ENCODE data around the gene OR5AC2. TPM values are rescaled to one million over a fixed set of nuclear protein-coding genes. Genes with fewer than 3 reads are reported as not detected.

The OR5AC2 gene
- polyA plus RNA-seq, 2 of the 4 experiments (the other 2 are of a cell fraction), result not detected

DNA sequence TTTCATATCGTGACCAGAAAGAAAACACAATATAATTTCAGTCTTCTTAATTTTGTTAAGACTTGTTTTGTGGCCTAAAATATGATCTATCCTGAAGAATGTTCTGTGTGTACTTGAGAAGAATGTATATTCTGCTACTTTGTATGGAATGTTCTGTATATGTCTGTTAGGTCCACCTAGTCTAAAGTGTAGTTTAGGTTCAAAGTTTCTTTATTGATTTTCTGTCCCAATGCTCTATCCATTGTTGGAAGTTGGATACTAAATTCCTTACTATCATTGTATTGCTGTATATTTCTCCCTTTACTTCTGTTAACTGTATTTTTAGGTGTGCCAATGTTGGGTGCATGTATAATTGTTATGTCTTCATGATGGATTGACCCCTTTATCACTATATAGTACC lies 21.2 kb downstream of the OR5AC2 start:
- TF ChIP-seq ELK1 (IDR thresholded peaks at IDR 0.05; ENCODE audit: low read depth, low read length) (no peak), ZFP36 (IDR thresholded peaks at IDR 0.05; ENCODE audit: borderline replicate concordance, partially characterized antibody) (no peak), CBX8 (IDR thresholded peaks at IDR 0.05) (no peak), NR3C1 (IDR thresholded peaks at IDR 0.05) (no peak), ESRRA (IDR thresholded peaks at IDR 0.05; ENCODE audit: borderline replicate concordance, low read length) (no peak), POLR2AphosphoS2 (conservative IDR thresholded peaks at IDR 0.05; ENCODE audit: low read length) (no peak), HOXB5 (CRISPR knock-in tag; IDR thresholded peaks at IDR 0.05) (no peak), HEYL (CRISPR knock-in tag; IDR thresholded peaks at IDR 0.05) (no peak), HOXA7 (CRISPR knock-in tag; IDR thresholded peaks at IDR 0.05) (no peak), ZSCAN20 (CRISPR knock-in tag; IDR thresholded peaks at IDR 0.05) (no peak), TFCP2L1 (CRISPR knock-in tag; IDR thresholded peaks at IDR 0.05) (no peak), CEBPB (IDR thresholded peaks at IDR 0.05) (no peak), CBX2 (IDR thresholded peaks at IDR 0.05; ENCODE audit: borderline replicate concordance, low read depth) (no peak), CHD4 (IDR thresholded peaks at IDR 0.05; ENCODE audit: borderline replicate concordance) (no peak), MAFK (IDR thresholded peaks at IDR 0.05; ENCODE audit: partially characterized antibody) (no peak)
- TF ChIP-seq, protein P1, sequence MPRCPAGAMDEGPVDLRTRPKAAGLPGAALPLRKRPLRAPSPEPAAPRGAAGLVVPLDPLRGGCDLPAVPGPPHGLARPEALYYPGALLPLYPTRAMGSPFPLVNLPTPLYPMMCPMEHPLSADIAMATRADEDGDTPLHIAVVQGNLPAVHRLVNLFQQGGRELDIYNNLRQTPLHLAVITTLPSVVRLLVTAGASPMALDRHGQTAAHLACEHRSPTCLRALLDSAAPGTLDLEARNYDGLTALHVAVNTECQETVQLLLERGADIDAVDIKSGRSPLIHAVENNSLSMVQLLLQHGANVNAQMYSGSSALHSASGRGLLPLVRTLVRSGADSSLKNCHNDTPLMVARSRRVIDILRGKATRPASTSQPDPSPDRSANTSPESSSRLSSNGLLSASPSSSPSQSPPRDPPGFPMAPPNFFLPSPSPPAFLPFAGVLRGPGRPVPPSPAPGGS (IDR thresholded peaks at IDR 0.05), result no peak
- TF ChIP-seq, protein P2, sequence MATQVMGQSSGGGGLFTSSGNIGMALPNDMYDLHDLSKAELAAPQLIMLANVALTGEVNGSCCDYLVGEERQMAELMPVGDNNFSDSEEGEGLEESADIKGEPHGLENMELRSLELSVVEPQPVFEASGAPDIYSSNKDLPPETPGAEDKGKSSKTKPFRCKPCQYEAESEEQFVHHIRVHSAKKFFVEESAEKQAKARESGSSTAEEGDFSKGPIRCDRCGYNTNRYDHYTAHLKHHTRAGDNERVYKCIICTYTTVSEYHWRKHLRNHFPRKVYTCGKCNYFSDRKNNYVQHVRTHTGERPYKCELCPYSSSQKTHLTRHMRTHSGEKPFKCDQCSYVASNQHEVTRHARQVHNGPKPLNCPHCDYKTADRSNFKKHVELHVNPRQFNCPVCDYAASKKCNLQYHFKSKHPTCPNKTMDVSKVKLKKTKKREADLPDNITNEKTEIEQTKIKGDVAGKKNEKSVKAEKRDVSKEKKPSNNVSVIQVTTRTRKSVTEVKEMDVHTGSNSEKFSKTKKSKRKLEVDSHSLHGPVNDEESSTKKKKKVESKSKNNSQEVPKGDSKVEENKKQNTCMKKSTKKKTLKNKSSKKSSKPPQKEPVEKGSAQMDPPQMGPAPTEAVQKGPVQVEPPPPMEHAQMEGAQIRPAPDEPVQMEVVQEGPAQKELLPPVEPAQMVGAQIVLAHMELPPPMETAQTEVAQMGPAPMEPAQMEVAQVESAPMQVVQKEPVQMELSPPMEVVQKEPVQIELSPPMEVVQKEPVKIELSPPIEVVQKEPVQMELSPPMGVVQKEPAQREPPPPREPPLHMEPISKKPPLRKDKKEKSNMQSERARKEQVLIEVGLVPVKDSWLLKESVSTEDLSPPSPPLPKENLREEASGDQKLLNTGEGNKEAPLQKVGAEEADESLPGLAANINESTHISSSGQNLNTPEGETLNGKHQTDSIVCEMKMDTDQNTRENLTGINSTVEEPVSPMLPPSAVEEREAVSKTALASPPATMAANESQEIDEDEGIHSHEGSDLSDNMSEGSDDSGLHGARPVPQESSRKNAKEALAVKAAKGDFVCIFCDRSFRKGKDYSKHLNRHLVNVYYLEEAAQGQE (IDR thresholded peaks at IDR 0.05), result no peak
- Histone ChIP-seq H3K4me3 (no peak overlapping the region), H3K4me1 (no peaks in the 10 kb centered on the region), H3K27ac (no peak overlapping the region), H3K9me3 (no peaks in the 10 kb centered on the region), H3K4me2 (no peak overlapping the region)
- POLR2A ChIA-PET, result no interaction called here
- DNase-seq (ENCODE audit: low read depth in 1 of 2, low spot score in 1 of 2) (no peak), ATAC-seq (no peak), FAIRE-seq (no peak)
- CTCF ChIA-PET, result no interaction called here
- 0% methylated on average over 1 of the region's 1 CpG for WGBS (ENCODE audit: missing lambda C conversion rate)

DNA sequence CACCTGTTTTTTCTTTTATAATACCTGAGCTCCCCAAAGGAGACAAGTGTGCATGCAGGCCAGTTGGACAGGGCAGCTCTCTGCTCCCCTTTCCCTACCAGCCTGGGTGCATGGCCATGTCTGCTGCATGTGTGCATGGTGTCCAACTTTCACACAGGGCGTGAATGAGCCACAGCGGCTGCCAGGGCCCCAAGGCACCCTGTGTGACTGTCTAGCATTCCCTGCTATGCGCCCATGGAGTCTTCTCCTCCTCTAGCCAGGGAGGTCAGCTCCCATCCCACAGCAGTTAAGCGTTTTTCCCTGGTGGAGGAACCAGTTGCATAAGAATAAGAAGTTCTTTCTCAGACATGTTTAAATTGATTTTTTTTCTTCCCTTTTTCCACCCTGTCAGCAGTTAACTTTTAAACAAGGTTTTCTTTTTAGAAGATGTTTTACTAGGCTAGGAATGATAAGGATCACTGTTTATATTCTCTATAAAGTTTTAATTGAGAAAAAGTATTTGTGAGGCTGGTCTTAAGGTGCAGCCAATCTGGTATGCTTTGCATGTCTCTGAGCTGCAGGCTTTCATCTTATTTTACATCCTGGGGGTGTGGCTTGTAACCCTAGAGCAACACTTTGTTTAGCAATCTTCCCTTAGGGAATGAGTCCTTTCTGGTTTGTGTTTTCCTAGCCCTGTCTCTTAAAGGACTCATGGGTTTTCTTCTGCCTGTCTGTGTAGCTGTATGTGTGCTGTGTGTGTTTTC lies 23.0 kb downstream of the OR5AC2 start:
- FAIRE-seq (no peak), ATAC-seq (no peak), DNase-seq (ENCODE audit: low read depth in 1 of 2, low spot score in 1 of 2) (no peak)
- no peak overlapping the region for H3K4me2 ChIP-seq
- H3K4me1 ChIP-seq, result no peaks in the 10 kb centered on the region
- POLR2A ChIA-PET, result no interaction called here
- CTCF ChIA-PET, result no interaction called here
- no peak for TF ChIP-seq HOXB5 (CRISPR knock-in tag; IDR thresholded peaks at IDR 0.05)
- no peak for TF ChIP-seq POLR2A (IDR thresholded peaks at IDR 0.05; ENCODE audit: low read length)
- TF ChIP-seq ZC3H11A (IDR thresholded peaks at IDR 0.05), result no peak
- no peak for TF ChIP-seq HES2 (IDR thresholded peaks at IDR 0.05)
- TF ChIP-seq, protein P3, sequence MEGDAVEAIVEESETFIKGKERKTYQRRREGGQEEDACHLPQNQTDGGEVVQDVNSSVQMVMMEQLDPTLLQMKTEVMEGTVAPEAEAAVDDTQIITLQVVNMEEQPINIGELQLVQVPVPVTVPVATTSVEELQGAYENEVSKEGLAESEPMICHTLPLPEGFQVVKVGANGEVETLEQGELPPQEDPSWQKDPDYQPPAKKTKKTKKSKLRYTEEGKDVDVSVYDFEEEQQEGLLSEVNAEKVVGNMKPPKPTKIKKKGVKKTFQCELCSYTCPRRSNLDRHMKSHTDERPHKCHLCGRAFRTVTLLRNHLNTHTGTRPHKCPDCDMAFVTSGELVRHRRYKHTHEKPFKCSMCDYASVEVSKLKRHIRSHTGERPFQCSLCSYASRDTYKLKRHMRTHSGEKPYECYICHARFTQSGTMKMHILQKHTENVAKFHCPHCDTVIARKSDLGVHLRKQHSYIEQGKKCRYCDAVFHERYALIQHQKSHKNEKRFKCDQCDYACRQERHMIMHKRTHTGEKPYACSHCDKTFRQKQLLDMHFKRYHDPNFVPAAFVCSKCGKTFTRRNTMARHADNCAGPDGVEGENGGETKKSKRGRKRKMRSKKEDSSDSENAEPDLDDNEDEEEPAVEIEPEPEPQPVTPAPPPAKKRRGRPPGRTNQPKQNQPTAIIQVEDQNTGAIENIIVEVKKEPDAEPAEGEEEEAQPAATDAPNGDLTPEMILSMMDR (IDR thresholded peaks at IDR 0.05), result no peak
- TF ChIP-seq JUN (IDR thresholded peaks at IDR 0.05), result no peak
- TF ChIP-seq MYC (IDR thresholded peaks at IDR 0.05; ENCODE audit: borderline replicate concordance, low read length), result no peak
- no peak for TF ChIP-seq RFX5 (IDR thresholded peaks at IDR 0.05)
- no peak for TF ChIP-seq FOXS1 (CRISPR knock-in tag; IDR thresholded peaks at IDR 0.05)
- TF ChIP-seq MAFK (IDR thresholded peaks at IDR 0.05; ENCODE audit: partially characterized antibody), result no peak
- no peak for TF ChIP-seq CHD4 (IDR thresholded peaks at IDR 0.05; ENCODE audit: borderline replicate concordance)
- H3K4me3 ChIP-seq, result no peak overlapping the region
- H3K9me3 ChIP-seq, result no peaks in the 10 kb centered on the region
- H3K27ac ChIP-seq, result no peak overlapping the region
- 1% methylated on average over 4 of the region's 4 CpGs for WGBS (ENCODE audit: missing lambda C conversion rate)

All from A549 (cell line).